ENCODE measurements around the gene RICTOR.
A peak's percentile ranks its signal among the peaks of the same experiment; 100 is the strongest.
"Not testable (repeated sequence)": the region's sequence is repeated elsewhere in the genome, so short reads cannot be mapped to it uniquely, and the experiment has no call there.

Gene RICTOR

GRCh38 chr5:39009280-39009679 is 64.9 kb downstream of the RICTOR start:
- no peak for DNase-seq

GRCh38 chr5:39006650-39007049 is 67.5 kb downstream of the RICTOR start:
- peak; percentile 27 for DNase-seq

DNA sequence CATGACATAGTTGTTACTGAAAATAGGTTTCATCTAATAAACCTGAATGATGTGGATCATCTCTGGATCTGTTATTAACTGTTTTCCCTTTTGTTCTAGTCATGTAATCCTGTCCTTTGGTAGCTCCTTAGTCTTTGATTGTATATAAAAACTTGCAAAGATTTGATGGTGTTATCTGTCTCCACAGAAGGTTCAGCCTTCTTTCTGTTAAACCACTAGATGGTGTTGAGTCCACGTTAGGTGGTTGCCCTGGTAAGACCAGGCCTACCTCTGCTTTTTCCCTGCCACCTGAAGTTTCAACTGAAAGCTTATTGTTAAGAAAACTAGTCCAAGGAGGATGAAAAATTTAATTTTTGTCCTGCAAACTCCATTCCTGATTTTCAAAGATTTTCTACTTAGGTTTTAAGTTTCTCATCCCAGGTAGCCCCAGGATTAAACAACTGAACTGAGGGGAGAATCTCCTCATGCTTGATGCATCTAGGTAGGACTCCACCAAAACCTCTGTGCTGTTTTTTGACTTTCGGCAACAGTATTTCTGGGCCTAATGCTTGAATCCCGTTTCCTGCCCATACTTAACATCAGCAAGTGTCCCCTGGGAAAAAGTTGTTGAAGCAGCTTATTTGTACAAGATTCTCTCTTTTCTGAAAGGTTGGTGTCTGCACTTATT is 68.5 kb downstream of the RICTOR start:
- peak; percentile 86 for DNase-seq

GRCh38 chr5:39001683-39002082 is 72.5 kb downstream of the RICTOR start:
- DNase-seq: no peak

DNA sequence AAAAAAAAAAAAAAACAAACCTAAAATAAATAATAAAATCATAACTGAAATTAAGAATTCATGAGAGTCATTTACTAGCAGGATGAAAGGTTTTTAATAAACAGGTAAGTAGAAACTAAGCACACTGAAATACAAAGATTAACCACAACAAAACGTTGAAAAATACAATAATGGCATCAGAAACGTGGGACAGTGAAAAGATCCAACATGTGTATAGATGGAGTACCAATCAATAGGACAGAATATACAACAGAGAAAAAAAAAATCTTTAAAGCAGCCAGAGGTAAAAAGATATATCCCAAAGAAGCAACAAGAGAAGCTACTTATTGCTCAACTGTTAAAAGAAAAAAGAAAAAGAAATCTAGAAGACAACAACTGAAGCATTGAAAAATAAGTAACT is 75.2 kb downstream of the RICTOR start:
- no peak for DNase-seq

- no peak for DNase-seq
Measured at GRCh38 chr5:38997591-38997990, 76.6 kb downstream of the RICTOR start.

DNA sequence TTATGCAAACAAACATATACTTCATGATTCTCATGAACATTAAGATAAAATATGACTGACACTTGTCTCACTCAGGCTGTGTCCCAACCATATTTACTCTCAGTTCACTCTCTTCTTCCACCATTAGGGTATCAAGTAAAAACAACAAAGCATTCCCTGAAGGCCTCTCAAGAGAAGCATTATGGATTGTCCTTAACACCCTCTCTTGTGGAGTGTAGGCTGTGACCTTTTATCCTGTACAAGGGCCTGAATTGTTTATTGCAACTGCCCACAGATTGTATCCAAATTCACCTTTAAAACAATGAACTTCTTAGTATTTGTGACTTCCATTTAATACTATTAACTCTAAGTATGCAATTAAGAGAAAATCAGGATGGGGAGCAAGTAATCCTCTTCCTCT is 78.1 kb downstream of the RICTOR start:
- DNase-seq: no peak

GRCh38 chr5:38994324-38994927 is 79.8 kb downstream of the RICTOR start:
- DNase-seq: peak; percentile 86

- DNase-seq: not testable (repeated sequence)
Measured at GRCh38 chr5:38989974-38990719, 84.1 kb downstream of the RICTOR start.

DNA sequence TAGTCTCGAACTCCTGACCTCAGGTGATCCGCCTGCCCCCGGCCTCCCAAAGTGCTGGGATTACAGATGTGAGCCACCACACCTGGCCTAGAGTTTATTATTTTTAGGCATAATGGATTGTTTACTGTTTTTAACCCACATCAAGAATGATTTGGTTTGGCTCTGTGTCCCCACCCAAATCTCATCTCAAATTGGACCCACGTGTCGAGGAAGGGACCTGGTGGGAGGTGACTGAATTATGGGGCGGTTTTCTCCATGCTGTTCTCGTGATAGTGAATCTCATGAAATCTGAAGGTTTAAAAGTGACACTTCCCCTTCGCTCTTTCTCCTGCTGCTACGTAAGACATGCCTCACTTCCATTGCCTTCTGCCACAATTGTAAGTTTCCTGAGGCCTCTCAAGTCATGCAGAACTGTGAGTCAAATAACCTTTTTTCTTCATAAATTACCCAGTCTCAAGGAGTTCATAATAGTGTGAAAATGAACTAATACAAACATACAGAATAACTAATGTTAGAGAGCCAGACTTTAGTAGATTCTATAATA is 88.2 kb downstream of the RICTOR start:
- DNase-seq: no peak

DNA sequence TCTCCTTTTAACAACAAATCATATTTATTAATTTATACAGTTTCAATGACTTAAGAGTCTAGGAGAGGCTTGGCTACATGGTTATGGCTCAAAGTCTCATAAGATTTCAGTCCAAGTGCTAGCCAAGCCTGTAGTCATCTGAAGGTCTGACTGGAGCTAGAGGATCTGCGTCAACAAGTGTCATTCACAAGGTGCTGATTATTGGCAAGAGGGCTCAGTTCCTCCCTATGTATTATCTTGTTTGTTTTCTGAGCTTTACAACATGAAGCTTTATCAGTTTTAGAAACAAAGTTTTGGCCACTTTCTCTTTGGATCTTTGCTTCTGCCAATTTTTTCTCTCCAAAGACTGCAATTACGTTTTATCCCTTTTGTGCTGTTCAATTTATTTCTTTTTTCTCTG is 94.7 kb downstream of the RICTOR start:
- no peak for DNase-seq

- DNase-seq: no peak
Measured at GRCh38 chr5:38978036-38978435, 96.2 kb downstream of the RICTOR start.

DNA sequence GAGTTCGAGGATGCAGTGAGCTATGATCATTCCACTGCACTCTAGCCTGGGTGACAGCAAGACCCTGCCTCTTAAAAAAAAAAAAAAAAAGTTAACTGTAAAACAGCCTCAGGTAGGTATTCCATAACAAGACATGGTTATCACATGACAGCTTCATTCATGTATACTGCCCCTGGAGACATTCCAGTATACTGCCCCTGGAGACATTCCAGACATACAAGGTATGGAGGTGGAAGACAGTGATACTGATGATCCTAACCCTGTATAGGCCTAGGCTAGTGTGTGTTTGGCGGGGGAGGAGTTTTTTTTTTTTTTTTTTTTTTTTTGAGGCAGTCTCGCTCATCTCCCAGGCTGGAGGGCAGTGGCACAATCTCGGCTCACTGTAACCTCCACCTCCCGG is 105.5 kb downstream of the RICTOR start:
- DNase-seq: peak; percentile 4

DNA sequence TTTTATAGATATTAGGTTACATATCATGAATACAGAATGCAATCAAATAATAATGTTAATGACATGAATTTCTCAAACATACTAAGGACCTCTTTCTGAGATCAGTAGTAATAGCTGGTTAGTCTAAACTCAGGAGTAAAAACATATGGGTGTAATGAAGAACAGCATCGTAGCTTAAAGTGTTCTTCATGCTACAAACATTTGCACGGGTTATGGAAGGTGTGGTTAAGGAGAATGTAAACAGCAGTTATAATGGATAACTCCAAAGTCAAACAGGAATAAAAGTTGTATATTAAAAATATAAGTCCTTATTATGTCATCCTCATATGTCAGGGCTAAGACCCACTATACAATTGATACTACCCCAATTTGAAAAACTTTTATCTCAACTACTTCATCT is 112.5 kb downstream of the RICTOR start:
- no peak for DNase-seq

GRCh38 chr5:38953426-38954012 is 120.7 kb downstream of the RICTOR start:
- no peak for DNase-seq

GRCh38 chr5:38948501-38948900 is 125.7 kb downstream of the RICTOR start:
- DNase-seq: no peak

- DNase-seq: no peak
Measured at GRCh38 chr5:38944282-38944681, 129.9 kb downstream of the RICTOR start.

- no peak for DNase-seq
Measured at GRCh38 chr5:38941912-38942311, 132.3 kb downstream of the RICTOR start.

DNA sequence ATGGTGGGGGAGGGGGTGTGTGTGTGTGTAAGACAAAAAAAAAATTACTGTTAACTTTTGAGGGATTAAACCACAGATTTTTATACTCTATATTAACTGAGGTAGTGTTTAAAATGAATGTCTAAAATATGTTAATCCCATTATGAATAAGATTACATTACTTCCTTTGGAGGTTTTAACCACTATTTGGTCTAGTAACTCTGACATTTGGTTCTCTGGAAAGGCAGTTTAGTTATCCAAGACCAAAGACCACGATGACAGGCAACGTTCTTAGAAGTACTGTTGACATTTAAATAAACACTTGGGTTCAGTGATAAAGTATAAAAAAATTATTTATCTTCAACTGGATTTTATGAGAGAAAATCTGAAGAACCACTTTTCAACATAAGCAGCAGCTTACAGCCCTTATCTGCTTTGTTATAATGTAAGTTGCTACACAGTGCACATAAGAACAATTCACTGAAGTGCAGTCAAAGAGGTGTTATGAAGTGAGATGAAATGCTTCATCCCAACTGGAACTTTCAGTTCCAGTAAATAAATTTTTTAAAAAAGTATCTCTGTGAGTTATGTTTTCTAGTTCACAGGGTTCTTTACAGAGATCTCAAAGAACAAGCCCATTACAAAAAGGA is 133.9 kb downstream of the RICTOR start:
- peak; percentile 2 for DNase-seq

- DNase-seq: no peak
Measured at GRCh38 chr5:38938973-38939372, 135.2 kb downstream of the RICTOR start.

GRCh38 chr5:38938424-38938823 is 135.8 kb downstream of the RICTOR start:
- DNase-seq: no peak

- DNase-seq: no peak
Measured at GRCh38 chr5:38936269-38936668, 137.9 kb downstream of the RICTOR start.

DNA sequence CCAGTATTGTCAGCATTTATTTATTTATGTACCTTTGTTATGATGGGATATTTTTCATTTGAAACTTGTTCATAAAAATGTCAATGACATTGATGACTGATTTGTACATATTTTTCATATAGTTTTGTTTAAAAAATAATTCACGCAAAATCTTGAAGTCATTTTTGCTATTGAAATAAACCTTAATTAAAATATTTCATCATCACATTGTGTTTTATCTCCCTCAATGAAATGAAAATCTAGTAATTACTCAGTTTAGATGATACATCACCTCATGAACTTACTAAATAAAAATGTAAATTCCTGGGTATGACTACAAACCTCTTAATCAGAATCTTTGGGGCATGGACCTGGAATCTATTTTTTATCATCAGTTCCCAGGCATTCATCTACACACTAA is 138.8 kb downstream of the RICTOR start:
- DNase-seq: no peak
